T-helper 22 cell (primary cell): ENCODE measurements around the gene PIM3.

Experiments
- DNase-seq: peaks from one replicate; pipeline ENCODE4 v3.0.0-alpha.2; 2020; ENCODE audit warnings: low read depth

The PIM3 gene

GRCh38 chr22:49955581-49956417, 4.8 kb upstream of the PIM3 start:
- no peak for DNase-seq

- DNase-seq = no peak
These were observed 4.2 kb upstream of the PIM3 start for GRCh38 chr22:49956418-49956770.

GRCh38 chr22:49956914-49957825, 3.4 kb upstream of the PIM3 start:
- no peak for DNase-seq

- no peak for DNase-seq
These were observed 2.7 kb upstream of the PIM3 start for GRCh38 chr22:49957826-49958365.

GRCh38 chr22:49958366-49958921, 2.1 kb upstream of the PIM3 start:
- no peak for DNase-seq

- no peak for DNase-seq
These were observed 1.4 kb upstream of the PIM3 start for GRCh38 chr22:49958931-49959781.

- no peak for DNase-seq
These were observed 802 bp upstream of the PIM3 start for GRCh38 chr22:49959782-49960158.

- peak; percentile 16 for DNase-seq
These were observed 531 bp downstream of the PIM3 start for GRCh38 chr22:49961005-49961600.

GRCh38 chr22:49961601-49962011, 1.0 kb downstream of the PIM3 start:
- DNase-seq = no peak

- DNase-seq = peak; percentile 91
These were observed 1.6 kb downstream of the PIM3 start for GRCh38 chr22:49962012-49962750.

GRCh38 chr22:49962751-49963646, 2.4 kb downstream of the PIM3 start:
- DNase-seq = no peak

- DNase-seq = no peak
These were observed 3.1 kb downstream of the PIM3 start for GRCh38 chr22:49963647-49964026.

GRCh38 chr22:49964136-49965090, 3.8 kb downstream of the PIM3 start:
- no peak for DNase-seq

- no peak for DNase-seq
These were observed 4.8 kb downstream of the PIM3 start for GRCh38 chr22:49965091-49966040.

- DNase-seq = no peak
These were observed 5.6 kb downstream of the PIM3 start for GRCh38 chr22:49966041-49966773.
